ENCODE measurements around the gene TPRN. TPM values are rescaled to one million over a fixed set of nuclear protein-coding genes. Genes with fewer than 3 reads are reported as not detected.
A peak's percentile ranks its signal among the peaks of the same experiment; 100 is the strongest.

Gene TPRN
- total RNA-seq, 1 donor from 2014 or later: 20.7 TPM

- peaks cover 3% of the 10 kb centered on the region for H3K36me3 Mint-ChIP-seq (ENCODE audit: insufficient read depth)
- peaks cover 25% of the 10 kb centered on the region for H3K4me1 Mint-ChIP-seq (ENCODE audit: low read depth)
- peak overlapping the region; percentile 93 for H3K4me3 Mint-ChIP-seq (ENCODE audit: low read depth)
- no peaks in the 10 kb centered on the region for H3K9me3 Mint-ChIP-seq (ENCODE audit: low read depth)
- H3K27me3 Mint-ChIP-seq: no peaks in the 10 kb centered on the region
- TF ChIP-seq CTCF (IDR thresholded peaks at IDR 0.05; ENCODE audit: unreplicated experiment): no peak
- DNase-seq (ENCODE audit: low spot score, unreplicated experiment): no peak
- peak overlapping the region; percentile 93 for H3K27ac Mint-ChIP-seq
Observed at GRCh38 chr9:137204731-137205125, 4.2 kb upstream of the TPRN start.

- Mint-ChIP-seq H3K9me3 (ENCODE audit: low read depth) (no peaks in the 10 kb centered on the region), H3K36me3 (ENCODE audit: insufficient read depth) (peaks cover 3% of the 10 kb centered on the region), H3K4me3 (ENCODE audit: low read depth) (peak overlapping the region; percentile 24), H3K27ac (peak overlapping the region; percentile 90), H3K4me1 (ENCODE audit: low read depth) (peaks cover 34% of the 10 kb centered on the region), H3K27me3 (no peaks in the 10 kb centered on the region)
- TF ChIP-seq CTCF (IDR thresholded peaks at IDR 0.05; ENCODE audit: unreplicated experiment): no peak
- no peak for DNase-seq (ENCODE audit: low spot score, unreplicated experiment)
Observed at GRCh38 chr9:137202966-137203365, 2.4 kb upstream of the TPRN start.

GRCh38 chr9:137201205-137201868, 796 bp upstream of the TPRN start:
- DNase-seq (ENCODE audit: low spot score, unreplicated experiment): no peak

GRCh38 chr9:137199411-137200121, 975 bp downstream of the TPRN start:
- no peaks in the 10 kb centered on the region for H3K9me3 Mint-ChIP-seq (ENCODE audit: low read depth)
- H3K4me3 Mint-ChIP-seq (ENCODE audit: low read depth): peak overlapping the region; percentile 82
- no peaks in the 10 kb centered on the region for H3K27me3 Mint-ChIP-seq
- H3K27ac Mint-ChIP-seq: no peak overlapping the region
- DNase-seq (ENCODE audit: low spot score, unreplicated experiment): no peak
- H3K4me1 Mint-ChIP-seq (ENCODE audit: low read depth): peaks cover 26% of the 10 kb centered on the region
- TF ChIP-seq CTCF (IDR thresholded peaks at IDR 0.05; ENCODE audit: unreplicated experiment): no peak
- no peaks in the 10 kb centered on the region for H3K36me3 Mint-ChIP-seq (ENCODE audit: insufficient read depth)

More at GRCh38 chr9:137201205-137201868, 796 bp upstream of the TPRN start:
- H3K9me3 Mint-ChIP-seq (ENCODE audit: low read depth): no peaks in the 10 kb centered on the region
- peaks cover 31% of the 10 kb centered on the region for H3K4me1 Mint-ChIP-seq (ENCODE audit: low read depth)
- H3K27me3 Mint-ChIP-seq: no peaks in the 10 kb centered on the region
- H3K36me3 Mint-ChIP-seq (ENCODE audit: insufficient read depth): no peaks in the 10 kb centered on the region
- H3K4me3 Mint-ChIP-seq (ENCODE audit: low read depth): peak overlapping the region; percentile 77
- TF ChIP-seq CTCF (IDR thresholded peaks at IDR 0.05; ENCODE audit: unreplicated experiment): no peak
- H3K27ac Mint-ChIP-seq: peak overlapping the region; percentile 85

- TF ChIP-seq CTCF (IDR thresholded peaks at IDR 0.05; ENCODE audit: unreplicated experiment): no peak
- Mint-ChIP-seq H3K36me3 (ENCODE audit: insufficient read depth) (no peaks in the 10 kb centered on the region), H3K4me3 (ENCODE audit: low read depth) (no peak overlapping the region), H3K9me3 (ENCODE audit: low read depth) (no peaks in the 10 kb centered on the region), H3K27ac (no peak overlapping the region), H3K27me3 (no peaks in the 10 kb centered on the region), H3K4me1 (ENCODE audit: low read depth) (peaks cover 21% of the 10 kb centered on the region)
- no peak for DNase-seq (ENCODE audit: low spot score, unreplicated experiment)
Observed at GRCh38 chr9:137198902-137199283, 1.6 kb downstream of the TPRN start.

Measured in progenitor cell of endocrine pancreas (in vitro differentiated cells).